CD4-positive, alpha-beta T cell (primary cell): ENCODE data around the gene CHCT1. TPM values are rescaled to one million over a fixed set of nuclear protein-coding genes. Genes with fewer than 3 reads are reported as not detected.
"Not testable (repeated sequence)": the region's sequence is repeated elsewhere in the genome, so short reads cannot be mapped to it uniquely, and the experiment has no call there.

Experiments
- ATAC-seq: fragments of 200-7000 bp; cut with Tn5 transposase; one replicate; pipeline ENCODE4 v1.10.0; 2022; ENCODE audit warnings: mild to moderate bottlenecking; ENCODE audit not compliant: poor library complexity
- CTCF ChIA-PET: fragments of 350-600 bp; sonication (Branson Sonifier 250); formaldehyde crosslinking; loops from one replicate; lab custom pipeline; 2021; ENCODE audit warnings: antibody characterized with exemption, inconsistent platforms; lab: Charles Lee
- POLR2A ChIA-PET: fragments of 350-600 bp; sonication (Branson Sonifier 250); formaldehyde crosslinking; loops from one replicate; lab custom pipeline; 2021; ENCODE audit warnings: antibody characterized with exemption, inconsistent platforms; lab: Charles Lee
- DNase-seq, 14 experiments: peaks; one replicate each; pipeline ENCODE4 v3.0.0-alpha.2; 2013 to 2020; ENCODE audit warnings: mixed read lengths in 2 of 14
- H3K27ac ChIP-seq, 2 donors: one replicate each; pipeline versions ENCODE4 v1.5.1 to v1.7.0; 2013; ENCODE audit warnings: low read length in 2 of 2, low read depth in 1 of 2, mild to moderate bottlenecking in 1 of 2
- H3K27me3 ChIP-seq, 2 experiments: 1 replicate in 1 of 2; 2 replicates in 1 of 2; pipeline versions ENCODE4 v1.6.1 to v1.7.0; 2013; ENCODE audit warnings: low read length in 2 of 2, control low read depth in 1 of 2, mild to moderate bottlenecking in 1 of 2, moderate library complexity in 1 of 2; ENCODE audit not compliant: insufficient read depth in 2 of 2, control insufficient read depth in 1 of 2
- H3K36me3 ChIP-seq: one replicate; pipeline ENCODE4 v1.6.1; 2013; ENCODE audit warnings: low read length, control low read depth; ENCODE audit not compliant: insufficient read depth
- H3K4me1 ChIP-seq: one replicate; pipeline ENCODE4 v1.6.1; 2013; ENCODE audit warnings: low read length, control low read depth; ENCODE audit not compliant: insufficient read depth
- H3K4me3 ChIP-seq: one replicate; pipeline ENCODE4 v1.5.1; 2013; ENCODE audit warnings: mild to moderate bottlenecking, low read length, moderate library complexity
- H3K9me3 ChIP-seq, 2 experiments: 1 replicate in 1 of 2; 2 replicates in 1 of 2; pipeline versions ENCODE4 v1.6.1 to v1.7.0; 2013; ENCODE audit warnings: low read length in 2 of 2, mild to moderate bottlenecking in 2 of 2, control low read depth in 1 of 2, moderate library complexity in 1 of 2; ENCODE audit not compliant: control insufficient read depth in 1 of 2, insufficient read depth in 1 of 2
- H3K27ac Mint-ChIP-seq: one replicate; pipeline ENCODE4 v1.8.0; 2020; ENCODE audit warnings: mixed read lengths
- H3K27me3 Mint-ChIP-seq: one replicate; pipeline ENCODE4 v1.8.0; 2021; ENCODE audit warnings: mixed read lengths
- H3K36me3 Mint-ChIP-seq: one replicate; pipeline ENCODE4 v1.8.0; 2021; ENCODE audit warnings: low read depth, mixed read lengths
- H3K4me1 Mint-ChIP-seq: one replicate; pipeline ENCODE4 v1.8.0; 2021; ENCODE audit warnings: low read depth, mixed read lengths
- H3K4me3 Mint-ChIP-seq: one replicate; pipeline ENCODE4 v1.8.0; 2020; ENCODE audit warnings: mild to moderate bottlenecking, mixed read lengths
- H3K9me3 Mint-ChIP-seq: one replicate; pipeline ENCODE4 v1.8.0; 2020; ENCODE audit warnings: mixed read lengths
- intact Hi-C, 2 experiments: fragments of 100-400 bp; cut with DNase I in 1 of 2; cut with micrococcal nuclease in 1 of 2; formaldehyde crosslinking; loops; one replicate each; pipeline versions ENCODE4 v1.15.1 to v1.9.0; 2023 to 2025; cut with DNase I, micrococcal nuclease
- total RNA-seq, 174 experiments: library from RNA in 2 of 174; stranded (reverse) in 2 of 174; gene quantifications; one replicate each; pipeline ENCODE4 v1.2.3 and lab custom pipeline; 2021 to 2026
- TF ChIP-seq, protein P1 (sequence below): fragments of 200-600 bp; IDR thresholded peaks from one replicate; pipeline ENCODE4 v1.8.0; 2022; ENCODE audit warnings: antibody characterized with exemption, mild to moderate bottlenecking

CHCT1 gene
- total RNA-seq, 2 experiments from 2014 or later, result not detected

DNA sequence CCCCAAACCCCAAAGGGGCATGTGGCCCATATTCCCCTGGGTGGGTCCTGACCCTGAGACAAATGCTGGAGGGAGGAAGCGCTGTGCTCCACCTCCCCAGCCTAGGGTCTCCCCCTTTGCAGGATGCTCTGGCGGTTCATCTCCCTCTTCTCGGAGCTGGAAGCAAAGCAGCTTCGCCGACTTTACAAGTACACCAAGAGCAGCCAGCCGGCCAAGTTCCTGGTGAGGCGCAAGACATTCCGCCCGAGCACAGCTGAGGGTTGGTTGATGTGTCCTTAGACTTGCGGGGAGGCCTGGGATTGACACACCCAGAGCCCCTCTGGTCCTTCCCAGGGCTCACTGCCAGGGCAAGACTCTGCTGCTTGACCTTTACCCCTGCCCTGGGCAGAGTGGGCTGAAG is 4.3 kb downstream of the CHCT1 start:
- intact Hi-C loops, result no loop called here
- H3K4me1 Mint-ChIP-seq, result no peaks in the 10 kb centered on the region
- no peaks in the 10 kb centered on the region for H3K36me3 Mint-ChIP-seq
- H3K27ac Mint-ChIP-seq, result no peak overlapping the region
- H3K4me3 Mint-ChIP-seq, result no peak overlapping the region
- Histone ChIP-seq H3K9me3 (no peaks in the 10 kb centered on the region), H3K4me3 (no peak overlapping the region), H3K36me3 (no peaks in the 10 kb centered on the region), H3K27me3 (no peaks in the 10 kb centered on the region), H3K27ac (no peak overlapping the region), H3K4me1 (peaks cover 6% of the 10 kb centered on the region)
- TF ChIP-seq, protein P1, sequence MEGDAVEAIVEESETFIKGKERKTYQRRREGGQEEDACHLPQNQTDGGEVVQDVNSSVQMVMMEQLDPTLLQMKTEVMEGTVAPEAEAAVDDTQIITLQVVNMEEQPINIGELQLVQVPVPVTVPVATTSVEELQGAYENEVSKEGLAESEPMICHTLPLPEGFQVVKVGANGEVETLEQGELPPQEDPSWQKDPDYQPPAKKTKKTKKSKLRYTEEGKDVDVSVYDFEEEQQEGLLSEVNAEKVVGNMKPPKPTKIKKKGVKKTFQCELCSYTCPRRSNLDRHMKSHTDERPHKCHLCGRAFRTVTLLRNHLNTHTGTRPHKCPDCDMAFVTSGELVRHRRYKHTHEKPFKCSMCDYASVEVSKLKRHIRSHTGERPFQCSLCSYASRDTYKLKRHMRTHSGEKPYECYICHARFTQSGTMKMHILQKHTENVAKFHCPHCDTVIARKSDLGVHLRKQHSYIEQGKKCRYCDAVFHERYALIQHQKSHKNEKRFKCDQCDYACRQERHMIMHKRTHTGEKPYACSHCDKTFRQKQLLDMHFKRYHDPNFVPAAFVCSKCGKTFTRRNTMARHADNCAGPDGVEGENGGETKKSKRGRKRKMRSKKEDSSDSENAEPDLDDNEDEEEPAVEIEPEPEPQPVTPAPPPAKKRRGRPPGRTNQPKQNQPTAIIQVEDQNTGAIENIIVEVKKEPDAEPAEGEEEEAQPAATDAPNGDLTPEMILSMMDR, result no peak
- POLR2A ChIA-PET, result no interaction called here
- CTCF ChIA-PET, result no interaction called here
- no peaks in the 10 kb centered on the region for H3K9me3 Mint-ChIP-seq
- DNase-seq, result no peak
- ATAC-seq, result no peak
- no peaks in the 10 kb centered on the region for H3K27me3 Mint-ChIP-seq

DNA sequence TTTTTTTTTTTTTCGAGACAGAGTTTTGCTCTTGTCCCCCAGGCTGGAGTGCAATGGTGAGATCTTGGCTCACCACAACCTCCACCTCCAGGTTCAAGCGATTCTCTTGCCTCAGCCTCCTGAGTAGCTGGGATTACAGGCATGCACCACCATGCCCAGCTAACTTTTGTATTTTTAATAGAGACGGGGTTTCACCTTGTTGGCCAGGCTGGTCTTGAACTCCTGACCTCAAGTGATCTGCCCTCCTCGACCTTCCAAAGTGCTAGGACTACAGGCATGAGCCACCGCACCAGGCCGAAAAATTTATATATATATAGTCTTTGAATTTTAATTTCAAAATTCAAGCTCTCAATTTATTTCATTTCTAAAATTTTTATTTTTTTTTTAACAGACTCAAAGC is 6.2 kb downstream of the CHCT1 start:
- H3K27me3 Mint-ChIP-seq, CTCF ChIA-PET, H3K4me3 ChIP-seq, H3K36me3 ChIP-seq, H3K9me3 Mint-ChIP-seq, intact Hi-C loops, H3K4me1 ChIP-seq, H3K27ac Mint-ChIP-seq, H3K27ac ChIP-seq, POLR2A ChIA-PET, H3K36me3 Mint-ChIP-seq, H3K27me3 ChIP-seq, DNase-seq, H3K9me3 ChIP-seq, H3K4me3 Mint-ChIP-seq, ATAC-seq, H3K4me1 Mint-ChIP-seq: not testable (repeated sequence)

DNA sequence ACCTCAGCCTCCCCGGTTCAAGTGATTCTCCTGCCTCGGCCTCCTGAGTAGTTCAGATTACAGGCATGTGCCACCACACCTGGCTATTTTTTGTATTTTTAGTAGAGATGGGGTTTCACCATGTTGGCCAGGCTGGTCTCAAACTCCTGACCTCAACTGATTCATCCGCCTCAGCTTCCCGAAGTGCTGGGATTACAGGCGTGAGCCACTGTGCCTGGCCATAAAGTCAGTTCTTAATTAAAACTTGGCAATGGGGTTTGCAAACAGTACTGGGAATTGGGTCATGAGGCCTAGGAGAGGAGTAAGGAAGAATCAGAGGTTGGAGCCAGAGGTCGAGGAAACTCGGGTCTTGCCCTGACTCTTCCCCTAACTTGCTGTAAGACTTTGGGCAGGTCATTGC is 8.3 kb downstream of the CHCT1 start:
- H3K9me3 Mint-ChIP-seq, ATAC-seq, H3K27ac Mint-ChIP-seq, H3K9me3 ChIP-seq, H3K27me3 ChIP-seq, H3K36me3 Mint-ChIP-seq, H3K4me3 ChIP-seq, H3K27ac ChIP-seq, H3K4me1 ChIP-seq, H3K4me1 Mint-ChIP-seq, POLR2A ChIA-PET, H3K27me3 Mint-ChIP-seq, H3K36me3 ChIP-seq, DNase-seq, CTCF ChIA-PET, H3K4me3 Mint-ChIP-seq: not testable (repeated sequence)
- intact Hi-C loops, result loop anchor here (10.0 kb wide), 2 partner anchors 166 to 326 kb away; no protein-coding TSS in a partner anchor

DNA sequence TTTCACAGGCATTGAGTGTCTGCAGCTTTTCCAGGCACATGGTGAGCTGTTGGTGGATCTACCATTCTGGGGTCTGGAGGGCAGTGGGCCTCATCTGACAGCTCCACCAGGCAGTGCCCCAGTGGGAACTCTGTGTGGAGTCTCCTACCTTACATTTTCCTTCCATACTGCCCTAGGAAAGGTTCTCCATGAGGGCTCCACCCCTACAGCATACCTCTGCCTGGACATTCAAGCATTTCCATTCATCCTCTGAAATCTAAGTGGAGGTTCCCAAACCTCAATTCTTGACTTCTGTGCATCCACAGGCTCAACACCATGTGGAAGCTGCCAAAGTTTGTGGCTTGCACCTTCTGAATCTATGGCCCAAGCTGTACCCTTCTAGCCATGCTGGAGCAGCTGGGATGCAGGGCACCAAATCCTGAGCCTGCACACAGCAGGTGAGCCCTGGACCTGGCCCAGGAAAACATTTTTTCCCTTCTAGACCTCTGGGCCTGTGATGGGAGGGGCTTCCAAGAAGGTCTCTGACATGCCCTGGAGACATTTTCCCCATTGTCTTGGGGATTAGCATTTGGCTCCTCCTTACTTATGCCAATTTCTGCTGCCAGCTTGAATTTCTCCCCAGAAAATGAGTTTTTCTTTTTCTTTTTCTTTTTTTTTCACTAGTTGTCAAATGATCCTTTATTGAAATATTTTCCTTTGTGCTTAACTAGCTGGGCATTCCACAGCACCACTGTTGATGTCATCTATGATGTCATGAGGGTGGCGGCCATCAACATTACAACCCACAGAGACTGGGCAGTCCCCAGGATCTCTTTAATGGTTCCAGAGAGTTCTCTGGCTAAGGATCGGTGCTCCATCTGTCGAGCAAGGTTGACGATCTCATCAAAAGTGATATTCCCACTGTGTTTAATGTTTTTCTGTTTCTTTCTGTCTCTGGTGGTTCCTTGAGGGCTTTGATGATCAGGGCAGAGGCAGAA is 11.0 kb downstream of the CHCT1 start:
- CTCF ChIA-PET, result interaction anchor here (0.6 kb wide), 1 partner anchor 37 kb away, joined by 3 read pairs; no protein-coding TSS in a partner anchor
- DNase-seq, H3K9me3 Mint-ChIP-seq, H3K4me1 ChIP-seq, H3K27me3 Mint-ChIP-seq, POLR2A ChIA-PET, H3K4me3 ChIP-seq, H3K36me3 ChIP-seq, H3K27ac ChIP-seq, H3K9me3 ChIP-seq, ATAC-seq, H3K4me1 Mint-ChIP-seq, H3K36me3 Mint-ChIP-seq, H3K27ac Mint-ChIP-seq, H3K4me3 Mint-ChIP-seq, H3K27me3 ChIP-seq: not testable (repeated sequence)
- intact Hi-C loops, result loop anchor here (10.0 kb wide), 2 partner anchors 169 to 329 kb away; no protein-coding TSS in a partner anchor
